Activated T-helper 1 cell treated with Interleukin-2 at 50 U/mL for 16 hours (primary cell): ENCODE results near the gene COL28A1.
"Not testable (repeated sequence)": the region's sequence is repeated elsewhere in the genome, so short reads cannot be mapped to it uniquely, and the experiment has no call there.

Source experiments
- DNase-seq: peaks from one replicate; pipeline ENCODE4 v3.0.0-alpha.2; 2020; ENCODE audit warnings: low read depth

COL28A1 gene

DNA sequence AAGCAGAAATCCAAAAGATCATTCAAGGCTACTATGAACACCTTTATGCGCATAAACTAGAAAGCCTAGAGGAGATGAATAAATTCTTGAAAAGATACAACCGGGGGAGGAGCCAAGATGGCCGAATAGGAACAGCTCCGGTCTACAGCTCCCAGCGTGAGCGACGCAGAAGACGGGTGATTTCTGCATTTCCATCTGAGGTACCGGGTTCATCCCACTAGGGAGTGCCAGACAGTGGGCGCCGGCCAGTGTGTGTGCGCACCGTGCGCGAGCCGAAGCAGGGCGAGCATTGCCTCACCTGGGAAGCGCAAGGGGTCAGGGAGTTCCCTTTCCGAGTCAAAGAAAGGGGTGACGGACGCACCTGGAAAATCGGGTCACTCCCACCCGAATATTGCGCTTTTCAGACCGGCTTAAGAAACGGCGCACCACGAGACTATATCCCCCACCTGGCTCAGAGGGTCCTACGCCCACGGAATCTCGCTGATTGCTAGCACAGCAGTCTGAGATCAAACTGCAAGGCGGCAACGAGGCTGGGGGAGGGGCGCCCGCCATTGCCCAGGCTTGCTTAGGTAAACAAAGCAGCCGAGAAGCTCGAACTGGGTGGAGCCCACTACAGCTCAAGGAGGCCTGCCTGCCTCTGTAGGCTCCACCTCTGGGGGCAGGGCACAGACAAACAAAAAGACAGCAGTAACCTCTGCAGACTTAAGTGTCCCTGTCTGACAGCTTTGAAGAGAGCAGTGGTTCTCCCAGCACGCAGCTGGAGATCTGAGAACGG, 70.5 kb downstream of the COL28A1 start:
- not testable (repeated sequence) for DNase-seq

DNA sequence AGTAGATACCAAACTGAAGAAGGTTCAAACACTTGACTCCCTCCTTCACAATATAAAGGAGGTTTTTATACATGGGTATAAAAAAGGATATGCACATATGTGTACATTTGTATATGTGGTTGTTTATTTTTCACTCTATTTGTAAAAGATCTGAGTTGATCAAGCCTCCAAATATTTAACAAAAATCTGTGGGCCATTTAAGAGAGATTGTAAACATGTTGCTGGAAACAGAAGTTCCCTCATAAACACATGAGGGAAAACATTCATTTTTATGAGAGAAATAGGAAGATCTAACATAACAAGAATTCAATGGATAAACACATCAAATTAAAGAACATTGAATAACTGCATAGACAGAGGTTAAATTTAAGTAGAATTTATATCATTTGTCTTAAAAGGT, 81.7 kb downstream of the COL28A1 start:
- no peak for DNase-seq

DNA sequence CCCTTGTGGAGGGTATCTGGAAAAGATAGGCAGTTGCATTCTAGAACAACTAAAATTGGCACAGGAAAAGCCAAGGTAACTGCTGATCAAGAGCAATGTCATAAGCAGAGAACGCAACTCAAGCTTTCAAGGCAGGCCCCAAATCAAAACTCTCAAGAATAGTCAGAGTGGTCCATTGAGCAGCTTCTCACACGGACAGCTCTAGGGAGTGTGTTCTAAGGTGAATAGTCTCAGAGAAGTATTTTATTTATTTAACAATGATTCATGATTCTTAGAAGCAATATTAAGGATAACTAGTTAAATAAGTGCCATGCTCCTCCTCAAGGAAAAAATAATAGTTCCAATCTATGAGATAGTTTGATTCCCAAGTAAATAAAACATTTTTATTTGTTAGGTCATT, 83.0 kb downstream of the COL28A1 start:
- no peak for DNase-seq

DNA sequence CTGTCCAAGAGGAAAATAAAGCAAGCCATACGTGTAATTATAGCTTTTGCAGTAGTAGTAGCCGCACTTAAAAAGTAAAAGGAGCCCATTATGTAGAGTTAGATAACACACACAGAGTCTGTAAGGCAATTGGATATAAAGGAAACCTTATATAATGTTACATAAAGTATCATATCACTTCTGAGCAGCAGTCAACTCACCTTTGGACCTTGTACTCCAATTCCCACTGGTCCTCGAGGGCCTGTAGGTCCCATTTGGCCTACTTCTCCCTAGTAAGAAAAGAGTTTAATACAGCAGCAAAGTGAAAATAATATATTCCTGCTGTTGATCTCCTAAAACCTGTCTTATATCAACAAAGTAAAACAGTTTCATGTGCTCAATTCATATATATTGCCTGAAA, 83.6 kb downstream of the COL28A1 start:
- no peak for DNase-seq

- DNase-seq, result no peak
Observed at GRCh38 chr7:7449055-7449454, 86.6 kb downstream of the COL28A1 start.

- no peak for DNase-seq
Observed at GRCh38 chr7:7446616-7447015, 89.1 kb downstream of the COL28A1 start.

DNA sequence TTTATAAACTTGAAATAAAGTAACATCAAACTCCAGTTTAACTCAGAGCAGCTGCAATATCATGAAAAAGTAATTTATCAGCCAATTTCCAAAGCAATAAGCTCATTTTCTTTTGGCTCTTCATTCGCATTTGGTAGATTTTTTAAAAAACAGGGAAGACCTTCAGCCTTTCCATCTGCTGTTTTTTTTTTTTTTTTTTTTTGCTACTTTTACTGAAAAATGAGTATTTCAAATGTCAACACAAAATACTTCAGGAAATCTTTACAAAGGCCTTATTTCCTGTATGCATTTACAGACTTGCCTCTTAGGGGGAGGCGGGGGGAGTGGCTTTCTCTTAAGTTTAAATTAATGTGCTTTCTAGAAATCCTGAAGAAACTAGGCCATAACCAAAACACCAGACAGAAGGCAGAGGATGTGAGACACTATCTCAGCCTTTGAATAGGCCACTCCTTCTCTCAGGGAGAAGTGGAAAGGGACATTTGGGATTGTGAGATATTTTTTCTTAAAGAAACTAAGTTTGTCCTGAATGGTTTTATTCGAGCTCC, 91.8 kb downstream of the COL28A1 start:
- no peak for DNase-seq

GRCh38 chr7:7439564-7439963, 96.1 kb downstream of the COL28A1 start:
- no peak for DNase-seq

DNA sequence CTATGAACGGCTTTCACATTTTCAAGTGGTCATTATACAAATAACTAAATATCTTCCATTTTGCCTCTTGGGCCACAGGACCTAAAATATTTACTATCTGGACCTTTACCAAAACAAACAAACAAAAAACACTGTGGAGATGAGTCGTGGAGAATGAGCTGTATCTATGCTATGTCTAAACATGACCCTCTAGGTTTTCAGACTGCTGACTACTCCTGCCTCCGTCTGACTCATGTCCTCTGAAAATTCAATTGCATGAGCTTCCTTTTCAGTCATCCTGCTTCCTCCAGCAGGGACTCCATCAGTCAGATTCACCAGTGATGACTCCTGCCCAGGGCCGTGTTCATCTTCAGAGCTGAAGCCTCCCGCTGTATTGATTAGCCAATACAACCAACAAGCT, 96.8 kb downstream of the COL28A1 start:
- DNase-seq, result no peak

- no peak for DNase-seq
Observed at GRCh38 chr7:7435978-7436377, 99.7 kb downstream of the COL28A1 start.

- no peak for DNase-seq
Observed at GRCh38 chr7:7434329-7434728, 101.3 kb downstream of the COL28A1 start.

DNA sequence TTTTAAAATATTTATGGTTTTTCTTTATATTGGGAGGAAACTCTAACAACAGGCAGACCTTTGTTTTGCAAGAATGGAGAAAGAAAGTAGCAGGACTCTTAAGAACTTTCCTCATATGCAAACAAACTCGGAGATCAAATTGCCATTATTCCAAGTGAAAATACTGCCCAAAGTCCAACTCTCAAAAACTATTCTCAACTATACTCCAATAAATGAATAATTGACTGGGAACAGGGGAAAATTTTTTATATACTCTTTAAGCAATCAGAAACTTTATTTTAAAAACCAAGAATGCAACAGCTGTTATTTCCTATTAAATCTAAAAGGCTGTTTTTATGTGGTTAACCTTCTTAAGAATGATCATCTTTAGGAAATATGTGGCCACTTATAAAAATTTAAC, 101.9 kb downstream of the COL28A1 start:
- no peak for DNase-seq

DNA sequence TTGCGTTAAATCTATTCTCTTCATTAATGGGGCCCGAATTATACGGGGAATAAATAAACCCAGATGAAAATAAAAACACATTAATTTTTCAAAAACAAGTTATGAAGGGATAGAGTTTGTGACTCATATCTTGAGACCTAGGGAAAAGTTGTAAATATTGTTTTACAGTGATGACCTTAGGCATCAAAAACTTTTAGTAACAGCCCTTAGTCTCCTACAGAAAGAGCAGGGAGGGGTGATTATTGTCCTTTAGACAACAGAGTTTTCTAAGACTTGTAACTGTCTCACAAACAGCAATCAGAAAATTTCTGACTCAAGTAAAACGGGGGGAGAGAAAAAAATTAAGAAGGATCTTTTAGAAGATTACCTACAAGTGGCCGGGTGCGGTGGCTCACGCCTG, 102.7 kb downstream of the COL28A1 start:
- no peak for DNase-seq

- no peak for DNase-seq
Observed at GRCh38 chr7:7428806-7429205, 106.9 kb downstream of the COL28A1 start.

- DNase-seq, result no peak
Observed at GRCh38 chr7:7427363-7427762, 108.3 kb downstream of the COL28A1 start.

DNA sequence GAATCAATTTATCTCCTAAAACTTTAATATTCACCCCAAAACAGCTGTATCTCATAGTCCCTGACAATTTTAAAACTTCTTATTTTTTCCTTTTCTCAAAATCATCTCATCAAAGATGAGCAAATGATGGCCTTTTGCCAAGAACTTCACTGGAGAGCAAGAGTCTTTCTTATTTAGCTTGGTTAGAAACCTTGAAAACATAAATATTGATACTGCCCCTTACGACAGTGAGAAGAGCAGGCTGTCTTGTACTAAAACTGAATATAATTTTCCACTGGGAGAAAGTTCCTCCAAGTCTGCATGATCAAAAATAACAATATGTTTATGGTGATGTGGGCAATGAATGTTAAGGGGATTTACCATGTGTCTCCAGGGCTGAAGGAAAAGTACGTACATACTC, 109.0 kb downstream of the COL28A1 start:
- DNase-seq, result no peak

GRCh38 chr7:7425321-7425720, 110.4 kb downstream of the COL28A1 start:
- DNase-seq, result no peak

- DNase-seq, result peak; percentile 4
Observed at GRCh38 chr7:7424151-7424873, 111.4 kb downstream of the COL28A1 start.

- no peak for DNase-seq
Observed at GRCh38 chr7:7422641-7423040, 113.0 kb downstream of the COL28A1 start.

- no peak for DNase-seq
Observed at GRCh38 chr7:7421826-7422225, 113.8 kb downstream of the COL28A1 start.

DNA sequence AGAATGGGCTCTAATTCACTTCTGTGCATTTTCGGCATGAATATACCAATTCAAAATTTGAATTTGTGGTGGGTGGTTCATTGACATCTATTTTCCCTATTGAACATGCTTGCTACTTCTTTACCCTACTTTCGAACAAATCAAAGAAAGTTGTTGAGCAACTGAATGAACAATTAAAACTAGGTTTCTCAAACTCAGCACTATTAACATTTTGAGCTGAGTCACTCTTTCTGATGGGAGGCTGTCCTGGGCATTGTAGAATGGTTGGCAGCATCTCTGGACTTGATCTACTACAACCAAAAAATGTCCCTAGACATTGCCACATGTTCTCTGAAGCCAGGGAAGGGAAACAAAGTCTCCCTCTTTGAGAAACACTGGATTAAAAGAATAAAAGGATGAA, 116.7 kb downstream of the COL28A1 start:
- DNase-seq, result no peak

GRCh38 chr7:7417851-7418250, 117.8 kb downstream of the COL28A1 start:
- DNase-seq, result no peak

- DNase-seq, result no peak
Observed at GRCh38 chr7:7417414-7417813, 118.3 kb downstream of the COL28A1 start.
